ENCODE measurements around the gene SPTBN4. TPM values are rescaled to one million over a fixed set of nuclear protein-coding genes. Genes with fewer than 3 reads are reported as not detected.

Gene SPTBN4
- total and polyA plus RNA-seq, 2 of the 4 experiments (the other 2 are of a cell fraction): 0.72 to 0.91 TPM

- no peaks in the 10 kb centered on the region for H3K9me3 ChIP-seq (ENCODE audit: control insufficient read depth, insufficient read depth, low read length)
- H3K14ac ChIP-seq (replicated peaks; ENCODE audit: low read depth, low read length): no peak overlapping the region
- H4K91ac ChIP-seq (ENCODE audit: insufficient read depth, low read depth, low read length): no peak overlapping the region
- no peak overlapping the region for H2AK5ac ChIP-seq (ENCODE audit: low read depth, low read length)
- no CpG with 5 or more reads among the region's 5 CpGs for WGBS, 2 experiments (ENCODE audit: extremely low coverage in 2 of 2, insufficient read length in 1 of 2)
- H2AFZ ChIP-seq (replicated peaks; ENCODE audit: low read length, poor library complexity): no peak overlapping the region
- no peak for DNase-seq
- no peak overlapping the region for H2BK120ac ChIP-seq (ENCODE audit: low read depth, low read length)
- H3K9ac ChIP-seq (ENCODE audit: low read depth, low read length): no peak overlapping the region
- POLR2A ChIA-PET (ENCODE audit: unreplicated experiment): interaction anchor here (0.5 kb wide), 1 partner anchor 11 kb away, joined by 3 read pairs; no protein-coding TSS in a partner anchor
- in situ Hi-C loops (cut with MboI; ENCODE audit: low sequenced_read_pairs) (no loop called here), intact Hi-C loops (cut with micrococcal nuclease) (no loop called here), dilution Hi-C loops (cut with HindIII; ENCODE audit: low sequenced_read_pairs, unreplicated experiment) (no loop called here)
- H3K56ac ChIP-seq (ENCODE audit: extremely low read depth, insufficient read depth, low read length): no peak overlapping the region
- no peak overlapping the region for H2BK15ac ChIP-seq (ENCODE audit: low read depth, low read length)
- H2AK9ac ChIP-seq (replicated peaks; ENCODE audit: low read depth, low read length, poor library complexity): no peak overlapping the region
- no peak overlapping the region for H3K23ac ChIP-seq (ENCODE audit: low read depth, low read length)
- H3K4me2 ChIP-seq (ENCODE audit: low read depth, low read length): no peak overlapping the region
- H2BK20ac ChIP-seq (ENCODE audit: low read depth, low read length): no peak overlapping the region
- H4K5ac ChIP-seq (ENCODE audit: low read depth, low read length): no peak overlapping the region
- peaks cover 0 to 4% of the 10 kb centered on the region in 2 experiments; a peak in 1 of 4 replicates for H3K79me1 ChIP-seq (ENCODE audit: low read depth in 1 of 2, low read length in 2 of 2)
- CTCF ChIA-PET: no interaction called here
- TF ChIP-seq, protein P1, sequence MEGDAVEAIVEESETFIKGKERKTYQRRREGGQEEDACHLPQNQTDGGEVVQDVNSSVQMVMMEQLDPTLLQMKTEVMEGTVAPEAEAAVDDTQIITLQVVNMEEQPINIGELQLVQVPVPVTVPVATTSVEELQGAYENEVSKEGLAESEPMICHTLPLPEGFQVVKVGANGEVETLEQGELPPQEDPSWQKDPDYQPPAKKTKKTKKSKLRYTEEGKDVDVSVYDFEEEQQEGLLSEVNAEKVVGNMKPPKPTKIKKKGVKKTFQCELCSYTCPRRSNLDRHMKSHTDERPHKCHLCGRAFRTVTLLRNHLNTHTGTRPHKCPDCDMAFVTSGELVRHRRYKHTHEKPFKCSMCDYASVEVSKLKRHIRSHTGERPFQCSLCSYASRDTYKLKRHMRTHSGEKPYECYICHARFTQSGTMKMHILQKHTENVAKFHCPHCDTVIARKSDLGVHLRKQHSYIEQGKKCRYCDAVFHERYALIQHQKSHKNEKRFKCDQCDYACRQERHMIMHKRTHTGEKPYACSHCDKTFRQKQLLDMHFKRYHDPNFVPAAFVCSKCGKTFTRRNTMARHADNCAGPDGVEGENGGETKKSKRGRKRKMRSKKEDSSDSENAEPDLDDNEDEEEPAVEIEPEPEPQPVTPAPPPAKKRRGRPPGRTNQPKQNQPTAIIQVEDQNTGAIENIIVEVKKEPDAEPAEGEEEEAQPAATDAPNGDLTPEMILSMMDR (conservative IDR thresholded peaks at IDR 0.05; ENCODE audit: low read depth, low read length): peak; percentile 35; the same call in 1 of the 2 replicates
- TF ChIP-seq CHD1 (IDR thresholded peaks at IDR 0.05; ENCODE audit: low read depth, low read length): no peak
- H3K4me3 ChIP-seq (ENCODE audit: insufficient read depth, low read depth, low read length): no peak overlapping the region
- peak; percentile 35; the same call in 1 of the 2 replicates for ATAC-seq (ENCODE audit: low read depth)
- H4K20me1 ChIP-seq (ENCODE audit: insufficient read depth, low read length): no peaks in the 10 kb centered on the region; the same call in 1 of the 2 replicates
- no peak overlapping the region for H3K18ac ChIP-seq (ENCODE audit: low read depth, low read length)
- H3K27ac ChIP-seq (ENCODE audit: insufficient read depth, low read length): no peak overlapping the region
- H3K27me3 ChIP-seq (ENCODE audit: control insufficient read depth, insufficient read depth, low read length): no peaks in the 10 kb centered on the region
- H4K8ac ChIP-seq (ENCODE audit: low read depth in 2 of 2, low read length in 2 of 2): no peak overlapping the region
- H2BK5ac ChIP-seq (ENCODE audit: low read depth, low read length, poor library complexity, severe bottlenecking): no peak overlapping the region
- H3K4ac ChIP-seq (ENCODE audit: low read depth, low read length): no peak overlapping the region
- BruUV-seq (replicated peaks): no TSS peak
- peaks cover 61% of the 10 kb centered on the region for H3K36me3 ChIP-seq (ENCODE audit: control insufficient read depth, insufficient read depth, low read length)
- peaks cover 4% of the 10 kb centered on the region; the same call in 1 of the 2 replicates for H3K9me1 ChIP-seq (ENCODE audit: insufficient read depth, low read length)
- no peaks in the 10 kb centered on the region for H3K4me1 ChIP-seq (ENCODE audit: control insufficient read depth, insufficient read depth, low read length)
Measured at GRCh38 chr19:40584007-40584406, 117.2 kb downstream of the SPTBN4 start.
